K562 (cell line): ENCODE results near the gene PSAP. TPM values are rescaled to one million over a fixed set of nuclear protein-coding genes. Genes with fewer than 3 reads are reported as not detected.
"Not testable (repeated sequence)": the region's sequence is repeated elsewhere in the genome, so short reads cannot be mapped to it uniquely, and the experiment has no call there.

Experiments used
- BHLHE40 ChIP-seq: IDR thresholded peaks from 2 replicates; pipeline ENCODE4 v1.6.1; 2011; ENCODE audit warnings: low read length, improper control_type of control experiment
- DPF2 ChIP-seq: fragments of 450-650 bp; IDR thresholded peaks from 2 replicates; pipeline ENCODE4 v1.6.1; 2016
- E2F6 ChIP-seq, 2 experiments: IDR thresholded peaks; 2 replicates each; pipeline ENCODE4 v1.6.1; 2011; ENCODE audit warnings: borderline replicate concordance in 1 of 2, control low read depth in 1 of 2, low read depth in 1 of 2, low read length in 1 of 2, mild to moderate bottlenecking in 1 of 2, mixed read lengths in 1 of 2, moderate library complexity in 1 of 2; ENCODE audit not compliant: insufficient read depth in 1 of 2, insufficient read length in 1 of 2, poor library complexity in 1 of 2, severe bottlenecking in 1 of 2; ENCODE audit errors: extremely low read depth in 1 of 2
- EP300 ChIP-seq: IDR thresholded peaks from 2 replicates; pipeline ENCODE4 v1.6.1; 2012; ENCODE audit warnings: low read length, improper control_type of control experiment
- EP400 ChIP-seq: fragments of 450-650 bp; IDR thresholded peaks from 2 replicates; pipeline ENCODE4 v1.6.1; 2017; ENCODE audit warnings: antibody characterized with exemption, mild to moderate bottlenecking, moderate library complexity
- HNRNPLL ChIP-seq: fragments of 200-400 bp; formaldehyde crosslinking; IDR thresholded peaks from 2 replicates; pipeline ENCODE4 v1.6.1; 2017; ENCODE audit warnings: low read length, low read depth, mild to moderate bottlenecking; ENCODE audit not compliant: poor library complexity, severe bottlenecking
- JUND ChIP-seq, 2 experiments: IDR thresholded peaks; 2 replicates in 1 of 2; 3 replicates in 1 of 2; pipeline ENCODE4 v1.6.1; 2011; ENCODE audit warnings: borderline replicate concordance in 2 of 2, low read depth in 2 of 2, low read length in 2 of 2, improper control_type of control experiment in 1 of 2, missing biosample characterization in 1 of 2, missing genetic modification characterization in 1 of 2, missing genetic modification reagents in 1 of 2
- KLF1 ChIP-seq: fragments of 450-650 bp; IDR thresholded peaks from 2 replicates; pipeline ENCODE4 v1.6.1; 2016; ENCODE audit warnings: missing genetic modification characterization, missing compliant biosample characterization
- MECOM ChIP-seq: fragments of 250-450 bp; sonication (Bioruptor Pico); IDR thresholded peaks from 2 replicates; pipeline ENCODE4 v1.8.0; 2022; ENCODE audit warnings: inconsistent platforms
- MITF ChIP-seq: IDR thresholded peaks from 2 replicates; pipeline ENCODE4 v1.6.1; 2014; ENCODE audit warnings: antibody characterized with exemption
- MTA3 ChIP-seq: fragments of 450-650 bp; formaldehyde crosslinking; IDR thresholded peaks from 2 replicates; pipeline ENCODE4 v1.6.1; 2017; ENCODE audit warnings: mild to moderate bottlenecking, borderline replicate concordance
- MXI1 ChIP-seq: IDR thresholded peaks from 2 replicates; pipeline ENCODE4 v1.6.1; 2011; ENCODE audit warnings: low read depth, mild to moderate bottlenecking, improper control_type of control experiment, low read length
- MYNN ChIP-seq, 2 experiments: sonication (generic); formaldehyde crosslinking in 1 of 2; IDR thresholded peaks; 2 replicates each; pipeline versions ENCODE4 v1.5.0 to v1.6.1; 2016 to 2020; ENCODE audit warnings: antibody characterized with exemption in 1 of 2, missing genetic modification reagents in 1 of 2
- NCOR1 ChIP-seq: fragments of 450-650 bp; IDR thresholded peaks from 2 replicates; pipeline ENCODE4 v1.6.1; 2016; ENCODE audit warnings: mild to moderate bottlenecking, moderate library complexity
- SMARCE1 ChIP-seq: fragments of 450-650 bp; IDR thresholded peaks from 2 replicates; pipeline ENCODE4 v1.7.1; 2016; ENCODE audit warnings: mild to moderate bottlenecking
- TCF3 ChIP-seq: sonication (generic); formaldehyde crosslinking; IDR thresholded peaks from 2 replicates; pipeline ENCODE4 v1.4.0; 2020; ENCODE audit warnings: mild to moderate bottlenecking, missing genetic modification reagents
- TEAD2 ChIP-seq: fragments of 450-650 bp; IDR thresholded peaks from 2 replicates; pipeline ENCODE4 v1.6.1; 2016; ENCODE audit warnings: missing genetic modification characterization, control low read depth, missing compliant biosample characterization
- TRIM28 ChIP-seq: fragments of 450-650 bp; IDR thresholded peaks from 2 replicates; pipeline ENCODE4 v1.6.1; 2017
- ZEB2 ChIP-seq: fragments of 450-650 bp; IDR thresholded peaks from 2 replicates; pipeline ENCODE4 v1.6.1; 2016
- ZNF668 ChIP-seq: fragments of 250-450 bp; sonication (Bioruptor Pico); IDR thresholded peaks from 2 replicates; pipeline ENCODE4 v1.8.0; 2022; ENCODE audit warnings: mild to moderate bottlenecking, inconsistent platforms
- polyA plus RNA-seq, 8 experiments: library from polyadenylated mRNA; depleted of rRNA in 4 of 8; stranded (reverse) in 5 of 8; unstranded in 3 of 8; fragments of >200 nt; fragmentation: Nextera tagmentation in 2 of 8; fragmentation: Illumina TruSeq in 1 of 8; extraction: Ambion mirVana in 2 of 8; extraction: Trizol in 1 of 8; gene quantifications; 2 replicates each; pipeline versions ENCODE4 v1.2.1 to v1.2.3, GENCODE V29; 2011 to 2014; ENCODE audit warnings: inconsistent platforms in 1 of 8, missing spikeins in 1 of 8
- total RNA-seq, 7 experiments: library from RNA; depleted of rRNA in 6 of 7; stranded (reverse); fragments of >200 nt in 6 of 7; fragmentation: Illumina TruSeq in 2 of 7; extraction: Trizol in 2 of 7; gene quantifications; 2 replicates each; pipeline versions ENCODE4 v1.2.1 to v1.2.3, GENCODE V29; 2011 to 2021; ENCODE audit warnings: low replicate concordance in 1 of 7
- TF ChIP-seq, protein P1 (sequence below), 2 experiments: fragments of 450-650 bp; IDR thresholded peaks; 2 replicates each; pipeline ENCODE4 v1.6.1; 2018; ENCODE audit warnings: mild to moderate bottlenecking in 2 of 2, low read depth in 1 of 2; ENCODE audit not compliant: partially characterized antibody in 2 of 2

PSAP gene
- total and polyA plus RNA-seq, 9 of the 15 experiments (the other 6 are each of a cell fraction or from before 2014, with no cell fraction given): 245 to 700 (median 429) TPM

GRCh38 chr10:71874680-71875354 is 23.8 kb upstream of the PSAP start (continued):
- TF ChIP-seq E2F6 (IDR thresholded peaks at IDR 0.05; ENCODE audit: borderline replicate concordance in 1 of 2, extremely low read depth in 1 of 2, insufficient read depth in 1 of 2, insufficient read length in 1 of 2, low read depth in 1 of 2, low read length in 1 of 2, poor library complexity in 1 of 2, severe bottlenecking in 1 of 2): peak; percentile 35 to 42
- TF ChIP-seq MITF: 0 out of 2 replicates have a peak, but pooled peaks have one; percentile 34
- TF ChIP-seq, protein P1, sequence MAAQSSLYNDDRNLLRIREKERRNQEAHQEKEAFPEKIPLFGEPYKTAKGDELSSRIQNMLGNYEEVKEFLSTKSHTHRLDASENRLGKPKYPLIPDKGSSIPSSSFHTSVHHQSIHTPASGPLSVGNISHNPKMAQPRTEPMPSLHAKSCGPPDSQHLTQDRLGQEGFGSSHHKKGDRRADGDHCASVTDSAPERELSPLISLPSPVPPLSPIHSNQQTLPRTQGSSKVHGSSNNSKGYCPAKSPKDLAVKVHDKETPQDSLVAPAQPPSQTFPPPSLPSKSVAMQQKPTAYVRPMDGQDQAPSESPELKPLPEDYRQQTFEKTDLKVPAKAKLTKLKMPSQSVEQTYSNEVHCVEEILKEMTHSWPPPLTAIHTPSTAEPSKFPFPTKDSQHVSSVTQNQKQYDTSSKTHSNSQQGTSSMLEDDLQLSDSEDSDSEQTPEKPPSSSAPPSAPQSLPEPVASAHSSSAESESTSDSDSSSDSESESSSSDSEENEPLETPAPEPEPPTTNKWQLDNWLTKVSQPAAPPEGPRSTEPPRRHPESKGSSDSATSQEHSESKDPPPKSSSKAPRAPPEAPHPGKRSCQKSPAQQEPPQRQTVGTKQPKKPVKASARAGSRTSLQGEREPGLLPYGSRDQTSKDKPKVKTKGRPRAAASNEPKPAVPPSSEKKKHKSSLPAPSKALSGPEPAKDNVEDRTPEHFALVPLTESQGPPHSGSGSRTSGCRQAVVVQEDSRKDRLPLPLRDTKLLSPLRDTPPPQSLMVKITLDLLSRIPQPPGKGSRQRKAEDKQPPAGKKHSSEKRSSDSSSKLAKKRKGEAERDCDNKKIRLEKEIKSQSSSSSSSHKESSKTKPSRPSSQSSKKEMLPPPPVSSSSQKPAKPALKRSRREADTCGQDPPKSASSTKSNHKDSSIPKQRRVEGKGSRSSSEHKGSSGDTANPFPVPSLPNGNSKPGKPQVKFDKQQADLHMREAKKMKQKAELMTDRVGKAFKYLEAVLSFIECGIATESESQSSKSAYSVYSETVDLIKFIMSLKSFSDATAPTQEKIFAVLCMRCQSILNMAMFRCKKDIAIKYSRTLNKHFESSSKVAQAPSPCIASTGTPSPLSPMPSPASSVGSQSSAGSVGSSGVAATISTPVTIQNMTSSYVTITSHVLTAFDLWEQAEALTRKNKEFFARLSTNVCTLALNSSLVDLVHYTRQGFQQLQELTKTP (IDR thresholded peaks at IDR 0.05; ENCODE audit: low read depth in 1 of 2, partially characterized antibody in 2 of 2): peak in 1 of 2 experiments; percentile 13
- peak; percentile 54 for TF ChIP-seq JUND (IDR thresholded peaks at IDR 0.05; ENCODE audit: borderline replicate concordance, low read depth, low read length)
- peak; percentile 40; the same call in 1 of the 3 replicates for TF ChIP-seq JUND (tag; IDR thresholded peaks at IDR 0.05; ENCODE audit: borderline replicate concordance, low read depth, low read length)
- peak; percentile 10; the same call in 1 of the 2 replicates for TF ChIP-seq ZEB2
- peak; percentile 33; the same call in 1 of the 2 replicates for TF ChIP-seq EP300
- TF ChIP-seq DPF2: peak; percentile 82
- peak; percentile 70; the same call in 1 of the 2 replicates for TF ChIP-seq TRIM28
- TF ChIP-seq TEAD2 (tag): 0 out of 2 replicates have a peak, but pooled peaks have one; percentile 38
- 0 out of 2 replicates have a peak, but pooled peaks have one; percentile 78 for TF ChIP-seq KLF1 (tag)
- 0 out of 2 replicates have a peak, but pooled peaks have one; percentile 5 for TF ChIP-seq MECOM (CRISPR knock-in tag)
- TF ChIP-seq MYNN (IDR thresholded peaks at IDR 0.05): peak; percentile 38; the same call in 1 of the 2 replicates
- TF ChIP-seq MYNN (CRISPR knock-in tag; IDR thresholded peaks at IDR 0.05): not testable (repeated sequence)
- 0 out of 2 replicates have a peak, but pooled peaks have one; percentile 17 for TF ChIP-seq ZNF668 (CRISPR knock-in tag)
- peak; percentile 14 for TF ChIP-seq HNRNPLL
- peak; percentile 62; the same call in 1 of the 2 replicates for TF ChIP-seq SMARCE1
- TF ChIP-seq EP400: peak; percentile 60
- peak; percentile 80 for TF ChIP-seq MTA3
- peak; percentile 9; the same call in 1 of the 2 replicates for TF ChIP-seq BHLHE40
- TF ChIP-seq MXI1: peak; percentile 50; the same call in 1 of the 2 replicates
- peak; percentile 16; the same call in 1 of the 2 replicates for TF ChIP-seq TCF3 (CRISPR knock-in tag)
- 0 out of 2 replicates have a peak, but pooled peaks have one; percentile 38 for TF ChIP-seq NCOR1
